BLaER1 treated with 17β-estradiol and CSF1 and Interleukin-3, amounts not matched to agents 10 nM and 100 nM (cell line): ENCODE data around the gene GPD1L.

Source experiments
- H3K27ac ChIP-seq, 11 experiments: shearing (Covaris generic); formaldehyde crosslinking; 2 replicates each; pipeline ENCODE4 v1.8.1; 2022
- H3K27me3 ChIP-seq, 11 experiments: shearing (Covaris generic); formaldehyde crosslinking; 2 replicates each; pipeline ENCODE4 v1.8.1; 2022
- H3K36me3 ChIP-seq, 11 experiments: shearing (Covaris generic); formaldehyde crosslinking; 2 replicates each; pipeline ENCODE4 v1.8.1; 2022
- H3K4me1 ChIP-seq, 10 experiments: shearing (Covaris generic); formaldehyde crosslinking; 2 replicates each; pipeline ENCODE4 v1.8.1; 2022
- H3K4me2 ChIP-seq, 11 experiments: shearing (Covaris generic); formaldehyde crosslinking; 2 replicates each; pipeline ENCODE4 v1.8.1; 2022
- H3K4me3 ChIP-seq, 10 experiments: shearing (Covaris generic); formaldehyde crosslinking; 2 replicates each; pipeline ENCODE4 v1.8.1; 2022
- H3K9ac ChIP-seq, 11 experiments: shearing (Covaris generic); formaldehyde crosslinking; 2 replicates each; pipeline ENCODE4 v1.8.1; 2022
- H3K9me3 ChIP-seq, 11 experiments: shearing (Covaris generic); formaldehyde crosslinking; replicated peaks in 1 of 11; 2 replicates each; pipeline ENCODE4 v1.8.1; 2022
- H4K20me1 ChIP-seq, 11 experiments: shearing (Covaris generic); formaldehyde crosslinking; 2 replicates each; pipeline ENCODE4 v1.8.1; 2022
- Cebpa-rat ChIP-seq, 11 experiments: shearing (Covaris generic); IDR thresholded peaks; 2 replicates each; pipeline ENCODE4 v1.8.1; 2022

The GPD1L gene

DNA sequence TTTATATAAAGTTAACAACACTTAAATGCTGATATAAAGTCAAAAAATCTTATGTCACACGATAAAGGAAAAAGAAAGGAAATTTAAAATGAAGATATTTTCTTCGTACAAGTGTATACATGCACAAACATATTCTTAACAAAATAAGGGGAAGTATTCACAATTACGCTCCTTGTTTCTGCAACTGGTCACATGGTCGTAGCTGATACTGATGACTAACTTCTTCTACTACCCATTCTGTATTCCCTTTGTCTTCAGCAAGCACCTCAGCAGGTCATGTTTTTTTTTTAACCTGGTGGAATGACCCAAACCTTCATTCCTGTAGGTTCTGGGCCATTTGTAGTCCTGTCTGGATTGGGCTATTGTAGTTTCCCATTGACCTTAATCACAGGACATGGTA lies 102.0 kb downstream of the GPD1L start:
- Histone ChIP-seq H3K27ac (no peak overlapping the region), H3K4me1 (peaks cover 0 to 10% (median 0%) of the 10 kb centered on the region in 10 experiments; a peak in 1 of 20 replicates), H3K9ac (no peak overlapping the region), H3K27me3 (no peaks in the 10 kb centered on the region), H3K4me2 (no peak overlapping the region), H4K20me1 (no peaks in the 10 kb centered on the region), H3K4me3 (no peak overlapping the region), H3K36me3 (no peaks in the 10 kb centered on the region), H3K9me3 (no peaks in the 10 kb centered on the region)
- TF ChIP-seq Cebpa-rat (IDR thresholded peaks at IDR 0.05), result no peak

DNA sequence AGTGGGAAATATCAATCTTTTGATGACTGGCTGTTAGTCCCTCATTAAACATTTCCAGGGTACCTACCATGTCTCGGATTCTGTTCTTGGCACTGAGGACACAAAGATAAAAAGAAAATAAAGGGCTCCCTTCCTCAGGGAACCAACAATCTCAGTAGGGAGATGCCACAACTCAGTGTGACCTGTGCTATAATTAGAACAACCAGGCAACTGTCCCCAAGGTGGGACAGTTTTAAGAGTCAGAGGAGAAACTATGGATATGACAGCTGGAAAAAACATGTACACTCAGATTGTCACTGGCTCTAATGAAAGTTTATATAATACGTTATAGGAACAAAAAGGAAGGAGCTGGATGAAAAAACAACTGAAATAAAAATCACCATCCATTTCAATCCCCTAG lies 108.8 kb downstream of the GPD1L start:
- no peak overlapping the region for H3K9ac ChIP-seq
- H3K4me3 ChIP-seq, result no peak overlapping the region
- no peaks in the 10 kb centered on the region for H3K27me3 ChIP-seq
- no peaks in the 10 kb centered on the region for H4K20me1 ChIP-seq
- no peaks in the 10 kb centered on the region for H3K36me3 ChIP-seq
- H3K4me2 ChIP-seq, result no peak overlapping the region
- no peak overlapping the region for H3K27ac ChIP-seq
- no peak for TF ChIP-seq Cebpa-rat (IDR thresholded peaks at IDR 0.05)
- 0 out of 20 replicates have a peak, but pooled peaks cover 0 to 7% (median 0%) of the 10 kb centered on the region in 10 experiments for H3K4me1 ChIP-seq
- peaks cover 0 to 15% (median 11%) of the 10 kb centered on the region in 11 experiments; a peak in 18 of 22 replicates for H3K9me3 ChIP-seq

DNA sequence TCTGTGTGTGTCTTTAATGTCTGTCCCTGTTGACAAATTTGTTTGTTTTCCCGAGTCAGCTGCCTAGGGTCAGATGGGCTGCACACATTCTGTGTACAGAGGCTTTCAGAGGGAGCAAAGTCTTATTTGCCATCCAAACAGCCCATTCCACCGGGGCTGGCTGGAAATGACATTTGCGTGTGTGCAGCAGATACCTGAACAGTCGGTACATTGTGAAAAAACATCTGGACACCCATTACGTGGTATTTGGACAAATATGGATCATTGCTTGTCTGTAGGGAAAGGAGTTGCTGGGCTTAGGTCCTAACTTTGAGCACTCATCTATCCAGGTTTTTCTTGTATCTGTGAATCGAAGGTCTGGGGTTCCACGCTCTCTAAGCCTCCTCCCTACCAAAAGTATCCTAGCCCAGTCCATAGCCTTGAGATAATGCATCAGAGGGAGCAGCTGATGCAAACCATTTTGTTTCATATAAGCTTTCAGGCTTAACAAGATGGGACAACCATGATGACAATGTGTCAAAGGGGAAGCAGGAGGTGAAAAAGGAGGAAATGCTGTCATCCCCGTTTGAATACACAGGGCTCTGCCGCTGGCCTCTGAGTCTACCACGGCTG lies 109.9 kb downstream of the GPD1L start:
- H3K4me2 ChIP-seq, result no peak overlapping the region
- no peak for TF ChIP-seq Cebpa-rat (IDR thresholded peaks at IDR 0.05)
- no peaks in the 10 kb centered on the region for H3K27me3 ChIP-seq
- no peak overlapping the region for H3K4me3 ChIP-seq
- no peaks in the 10 kb centered on the region for H4K20me1 ChIP-seq
- no peak overlapping the region for H3K27ac ChIP-seq
- H3K9ac ChIP-seq, result no peak overlapping the region
- H3K9me3 ChIP-seq, result peaks cover 4 to 24% (median 17%) of the 10 kb centered on the region in 11 experiments; a peak in 18 of 22 replicates
- H3K4me1 ChIP-seq, result peaks cover 0 to 7% (median 0%) of the 10 kb centered on the region in 10 experiments; a peak in 3 of 20 replicates
- no peaks in the 10 kb centered on the region for H3K36me3 ChIP-seq

- no peak overlapping the region for H3K4me3 ChIP-seq
- no peaks in the 10 kb centered on the region for H4K20me1 ChIP-seq
- no peak overlapping the region for H3K9ac ChIP-seq
- H3K9me3 ChIP-seq, result peaks cover 4 to 24% (median 18%) of the 10 kb centered on the region in 11 experiments; a peak in 18 of 22 replicates
- H3K27me3 ChIP-seq, result no peaks in the 10 kb centered on the region
- H3K36me3 ChIP-seq, result no peaks in the 10 kb centered on the region
- TF ChIP-seq Cebpa-rat (IDR thresholded peaks at IDR 0.05), result no peak
- peaks cover 0 to 16% (median 10%) of the 10 kb centered on the region in 10 experiments; a peak in 12 of 20 replicates for H3K4me1 ChIP-seq
- H3K4me2 ChIP-seq, result no peak overlapping the region
- no peak overlapping the region for H3K27ac ChIP-seq
Measured at GRCh38 chr3:32217339-32217738, 110.9 kb downstream of the GPD1L start.
